ENCODE measurements around the gene RAB36. TPM values are rescaled to one million over a fixed set of nuclear protein-coding genes. Genes with fewer than 3 reads are reported as not detected.

The RAB36 gene
- total and polyA plus RNA-seq, 9 of the 15 experiments (the other 6 are each of a cell fraction or from before 2014, with no cell fraction given): 0.04 to 0.50 (median 0.08) TPM; not detected in 3

DNA sequence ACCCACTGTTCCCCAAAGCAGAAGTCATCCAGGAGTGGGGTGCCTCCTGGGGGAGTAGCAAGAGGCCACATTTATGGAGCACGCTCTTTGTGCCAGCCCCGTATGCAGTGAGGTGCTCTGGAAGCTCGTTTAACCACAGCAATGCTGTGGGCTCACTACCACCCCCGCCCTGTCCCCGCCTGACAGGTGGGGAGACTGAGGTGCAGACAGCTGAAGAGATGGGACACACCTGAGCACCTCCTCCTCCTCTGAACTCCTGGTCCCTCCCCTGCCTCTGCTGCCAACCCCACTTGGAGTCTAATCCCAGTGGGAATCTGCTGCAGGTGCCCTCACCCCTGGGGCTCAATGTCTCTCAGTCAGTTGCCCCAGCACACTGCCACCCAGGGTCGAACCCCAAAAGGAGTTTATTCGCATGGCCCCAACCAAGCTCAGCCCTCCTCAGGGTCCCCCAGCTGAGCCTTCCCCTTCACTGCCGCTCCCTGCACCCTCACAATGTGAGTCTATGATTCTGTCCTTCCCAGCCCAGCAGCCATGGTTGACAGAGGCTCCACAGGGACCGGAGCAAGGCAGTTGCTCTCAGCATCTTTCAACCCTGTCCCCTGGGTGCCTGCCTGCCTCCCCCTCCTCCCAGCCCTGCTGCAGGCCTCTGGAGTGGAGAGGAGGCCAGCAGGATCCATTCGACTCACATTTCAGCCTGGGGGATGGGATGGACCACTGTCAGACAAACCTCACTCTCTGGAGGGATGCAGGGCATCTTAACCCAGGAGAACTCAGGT lies 21.8 kb downstream of the RAB36 start:
- ChIA-PET POLR2A (interaction anchor here (0.6 to 86.5 kb wide), 7 partner anchors 19 to 675 kb away, joined by 3 to 3476 read pairs (median 3); partner anchors contain the start of genes BCR and RAB36), CTCF (ENCODE audit: low intra/inter-chr PET ratio) (interaction anchor here (0.9 kb wide), 1 partner anchor 12 kb away, joined by 3 read pairs; no protein-coding TSS in a partner anchor)
- FAIRE-seq: no peak
- Histone ChIP-seq H3K9ac (ENCODE audit: insufficient read depth in 1 of 2, low read depth in 2 of 2, low read length in 2 of 2) (peak overlapping the region in 1 of 2 experiments; percentile 11; a peak in 2 of 4 replicates), H3K27me3 (ENCODE audit: control insufficient read depth in 2 of 2, insufficient read depth in 2 of 2, low read length in 2 of 2) (peaks cover 58 to 68% of the 10 kb centered on the region in 2 experiments), H3K9me3 (replicated peaks; ENCODE audit: control insufficient read depth, insufficient read depth, low read depth, low read length) (no peaks in the 10 kb centered on the region), H3K79me2 (ENCODE audit: control insufficient read depth, insufficient read depth, low read length) (no peaks in the 10 kb centered on the region), H3K9me1 (ENCODE audit: control insufficient read depth, insufficient read depth, low read length) (peaks cover 29% of the 10 kb centered on the region), H4K20me1 (replicated peaks; ENCODE audit: control insufficient read depth, insufficient read depth, low read length) (peaks cover 58% of the 10 kb centered on the region), H3K27ac (ENCODE audit: extremely low read depth, low read depth, low read length) (no peak overlapping the region), H3K4me1 (replicated peaks in 1 of 2; ENCODE audit: control insufficient read depth in 2 of 2, insufficient read depth in 2 of 2, low read length in 2 of 2) (no peaks in the 10 kb centered on the region; a peak in 2 of 5 replicates), H3K4me2 (ENCODE audit: insufficient read depth, low read length) (no peak overlapping the region), H3K4me3 (no peak overlapping the region), H3K36me3 (ENCODE audit: control insufficient read depth, insufficient read depth, low read length) (no peaks in the 10 kb centered on the region), H2AFZ (ENCODE audit: low read depth, low read length) (no peak overlapping the region)
- peak; percentile 13 for ATAC-seq
- no TSS peak for BruUV-seq (replicated peaks)
- in situ Hi-C loops (cut with MboI): loop anchor here (25.0 kb wide), 1 partner anchor 420 kb away; the partner anchor contains the start of gene IGLL1
- DNase-seq (ENCODE audit: extremely low read depth in 1 of 4, low spot score in 3 of 4): no peak
- intact Hi-C loops (cut with micrococcal nuclease): no loop called here
- 1% methylated on average over 10 of the region's 10 CpGs for WGBS (ENCODE audit: insufficient coverage, low coverage, missing lambda C conversion rate)
- TF ChIP-seq, protein P1, sequence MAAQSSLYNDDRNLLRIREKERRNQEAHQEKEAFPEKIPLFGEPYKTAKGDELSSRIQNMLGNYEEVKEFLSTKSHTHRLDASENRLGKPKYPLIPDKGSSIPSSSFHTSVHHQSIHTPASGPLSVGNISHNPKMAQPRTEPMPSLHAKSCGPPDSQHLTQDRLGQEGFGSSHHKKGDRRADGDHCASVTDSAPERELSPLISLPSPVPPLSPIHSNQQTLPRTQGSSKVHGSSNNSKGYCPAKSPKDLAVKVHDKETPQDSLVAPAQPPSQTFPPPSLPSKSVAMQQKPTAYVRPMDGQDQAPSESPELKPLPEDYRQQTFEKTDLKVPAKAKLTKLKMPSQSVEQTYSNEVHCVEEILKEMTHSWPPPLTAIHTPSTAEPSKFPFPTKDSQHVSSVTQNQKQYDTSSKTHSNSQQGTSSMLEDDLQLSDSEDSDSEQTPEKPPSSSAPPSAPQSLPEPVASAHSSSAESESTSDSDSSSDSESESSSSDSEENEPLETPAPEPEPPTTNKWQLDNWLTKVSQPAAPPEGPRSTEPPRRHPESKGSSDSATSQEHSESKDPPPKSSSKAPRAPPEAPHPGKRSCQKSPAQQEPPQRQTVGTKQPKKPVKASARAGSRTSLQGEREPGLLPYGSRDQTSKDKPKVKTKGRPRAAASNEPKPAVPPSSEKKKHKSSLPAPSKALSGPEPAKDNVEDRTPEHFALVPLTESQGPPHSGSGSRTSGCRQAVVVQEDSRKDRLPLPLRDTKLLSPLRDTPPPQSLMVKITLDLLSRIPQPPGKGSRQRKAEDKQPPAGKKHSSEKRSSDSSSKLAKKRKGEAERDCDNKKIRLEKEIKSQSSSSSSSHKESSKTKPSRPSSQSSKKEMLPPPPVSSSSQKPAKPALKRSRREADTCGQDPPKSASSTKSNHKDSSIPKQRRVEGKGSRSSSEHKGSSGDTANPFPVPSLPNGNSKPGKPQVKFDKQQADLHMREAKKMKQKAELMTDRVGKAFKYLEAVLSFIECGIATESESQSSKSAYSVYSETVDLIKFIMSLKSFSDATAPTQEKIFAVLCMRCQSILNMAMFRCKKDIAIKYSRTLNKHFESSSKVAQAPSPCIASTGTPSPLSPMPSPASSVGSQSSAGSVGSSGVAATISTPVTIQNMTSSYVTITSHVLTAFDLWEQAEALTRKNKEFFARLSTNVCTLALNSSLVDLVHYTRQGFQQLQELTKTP (IDR thresholded peaks at IDR 0.05; ENCODE audit: low read depth in 1 of 2, partially characterized antibody in 2 of 2): no peak
- TF ChIP-seq, protein P2, sequence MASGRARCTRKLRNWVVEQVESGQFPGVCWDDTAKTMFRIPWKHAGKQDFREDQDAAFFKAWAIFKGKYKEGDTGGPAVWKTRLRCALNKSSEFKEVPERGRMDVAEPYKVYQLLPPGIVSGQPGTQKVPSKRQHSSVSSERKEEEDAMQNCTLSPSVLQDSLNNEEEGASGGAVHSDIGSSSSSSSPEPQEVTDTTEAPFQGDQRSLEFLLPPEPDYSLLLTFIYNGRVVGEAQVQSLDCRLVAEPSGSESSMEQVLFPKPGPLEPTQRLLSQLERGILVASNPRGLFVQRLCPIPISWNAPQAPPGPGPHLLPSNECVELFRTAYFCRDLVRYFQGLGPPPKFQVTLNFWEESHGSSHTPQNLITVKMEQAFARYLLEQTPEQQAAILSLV (tag; IDR thresholded peaks at IDR 0.05): no peak
- TF ChIP-seq COPS2 (conservative IDR thresholded peaks at IDR 0.05) (no peak), KAT8 (IDR thresholded peaks at IDR 0.05; ENCODE audit: low read depth) (no peak), SMC3 (conservative IDR thresholded peaks at IDR 0.05; ENCODE audit: insufficient read depth, low read depth, low read length) (peak; percentile 19; the same call in 1 of the 2 replicates), NEUROD1 (IDR thresholded peaks at IDR 0.05; ENCODE audit: borderline replicate concordance, low read depth, low read length, partially characterized antibody) (peak; percentile 37), ZNF766 (CRISPR knock-in tag; conservative IDR thresholded peaks at IDR 0.05) (no peak)
- TF ChIP-seq, protein P3, sequence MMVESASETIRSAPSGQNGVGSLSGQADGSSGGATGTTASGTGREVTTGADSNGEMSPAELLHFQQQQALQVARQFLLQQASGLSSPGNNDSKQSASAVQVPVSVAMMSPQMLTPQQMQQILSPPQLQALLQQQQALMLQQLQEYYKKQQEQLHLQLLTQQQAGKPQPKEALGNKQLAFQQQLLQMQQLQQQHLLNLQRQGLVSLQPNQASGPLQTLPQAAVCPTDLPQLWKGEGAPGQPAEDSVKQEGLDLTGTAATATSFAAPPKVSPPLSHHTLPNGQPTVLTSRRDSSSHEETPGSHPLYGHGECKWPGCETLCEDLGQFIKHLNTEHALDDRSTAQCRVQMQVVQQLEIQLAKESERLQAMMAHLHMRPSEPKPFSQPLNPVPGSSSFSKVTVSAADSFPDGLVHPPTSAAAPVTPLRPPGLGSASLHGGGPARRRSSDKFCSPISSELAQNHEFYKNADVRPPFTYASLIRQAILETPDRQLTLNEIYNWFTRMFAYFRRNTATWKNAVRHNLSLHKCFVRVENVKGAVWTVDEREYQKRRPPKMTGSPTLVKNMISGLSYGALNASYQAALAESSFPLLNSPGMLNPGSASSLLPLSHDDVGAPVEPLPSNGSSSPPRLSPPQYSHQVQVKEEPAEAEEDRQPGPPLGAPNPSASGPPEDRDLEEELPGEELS (CRISPR knock-in tag; IDR thresholded peaks at IDR 0.05; ENCODE audit: borderline replicate concordance): no peak
- TF ChIP-seq, protein P4, sequence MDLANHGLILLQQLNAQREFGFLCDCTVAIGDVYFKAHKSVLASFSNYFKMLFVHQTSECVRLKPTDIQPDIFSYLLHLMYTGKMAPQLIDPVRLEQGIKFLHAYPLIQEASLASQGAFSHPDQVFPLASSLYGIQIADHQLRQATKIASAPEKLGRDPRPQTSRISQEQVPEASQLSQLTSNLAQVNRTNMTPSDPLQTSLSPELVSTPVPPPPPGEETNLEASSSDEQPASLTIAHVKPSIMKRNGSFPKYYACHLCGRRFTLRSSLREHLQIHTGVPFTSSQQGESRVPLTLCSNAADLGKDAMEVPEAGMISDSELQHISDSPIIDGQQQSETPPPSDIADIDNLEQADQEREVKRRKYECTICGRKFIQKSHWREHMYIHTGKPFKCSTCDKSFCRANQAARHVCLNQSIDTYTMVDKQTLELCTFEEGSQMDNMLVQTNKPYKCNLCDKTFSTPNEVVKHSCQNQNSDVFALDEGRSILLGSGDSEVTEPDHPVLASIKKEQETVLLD (IDR thresholded peaks at IDR 0.05): no peak

Measured in K562 (cell line).